Right lobe of liver (tissue), 6 donors: ENCODE measurements around the gene DKKL1. TPM values are rescaled to one million over a fixed set of nuclear protein-coding genes. Genes with fewer than 3 reads are reported as not detected.

Experiments used
- ATAC-seq, 4 donors: fragments of 200-7000 bp; cut with Tn5 transposase; one replicate each; pipeline ENCODE4 v1.9.1; 2020; ENCODE audit warnings: mild to moderate bottlenecking in 4 of 4, moderate library complexity in 4 of 4
- DNase-seq, 3 donors: peaks; one replicate each; pipeline ENCODE4 v3.0.0-alpha.2; 2020
- H3K27ac ChIP-seq, 3 donors: fragments of 200-600 bp; one replicate each; pipeline ENCODE4 v1.8.0; 2022
- H3K27me3 ChIP-seq, 2 donors: fragments of 200-600 bp; one replicate each; pipeline ENCODE4 v1.8.0; 2022
- H3K36me3 ChIP-seq, 4 donors: fragments of 200-600 bp; sonication (generic) in 1 of 4; one replicate each; pipeline versions ENCODE4 v1.5.1 to v1.8.0; 2017 to 2022; ENCODE audit warnings: control low read depth in 1 of 4
- H3K4me1 ChIP-seq, 4 donors: fragments of 200-600 bp; sonication (generic) in 1 of 4; one replicate each; pipeline versions ENCODE4 v1.5.1 to v1.8.0; 2017 to 2022; ENCODE audit warnings: control low read depth in 1 of 4
- H3K4me3 ChIP-seq, 3 donors: fragments of 200-600 bp; one replicate each; pipeline ENCODE4 v1.8.0; 2022
- H3K9me3 ChIP-seq, 4 donors: fragments of 200-600 bp; sonication (generic) in 1 of 4; one replicate each; pipeline versions ENCODE4 v1.5.1 to v1.8.0; 2017 to 2022; ENCODE audit warnings: control low read depth in 1 of 4
- POLR2A ChIP-seq: fragments of 450-650 bp; IDR thresholded peaks from one replicate; pipeline ENCODE4 v1.6.1; 2017; ENCODE audit warnings: antibody characterized with exemption, mild to moderate bottlenecking
- WGBS: methylation state at CpG from one replicate; pipeline ENCODE4 v1.1.6; 2018; ENCODE audit warnings: low coverage, low lambda C conversion rate; ENCODE audit not compliant: insufficient coverage; ENCODE audit errors: missing lambda C conversion rate; 5-methylcytosine and 5-hydroxymethylcytosine counted together
- intact Hi-C, 2 donors: fragments of 100-400 bp; cut with DNase I; formaldehyde crosslinking; loops; one replicate each; pipeline versions ENCODE4 v1.11.2 to v1.14.1; 2022
- total RNA-seq, 6 experiments: library from RNA; depleted of rRNA in 2 of 6; stranded (reverse); fragments of >200 nt in 2 of 6; fragmentation: NEBNext Ultra II Directional in 3 of 6; extraction: Animal tissue kit (Norgen Biotek cat#: 25700) in 3 of 6; gene quantifications; one replicate each; pipeline versions ENCODE4 v1.1.0 to v1.2.4, GENCODE V29; 2016 to 2023
- TF ChIP-seq, protein P1 (sequence below), 4 donors: fragments of 200-600 bp in 3 of 4; fragments of 450-650 bp in 1 of 4; IDR thresholded peaks; one replicate each; pipeline versions ENCODE4 v1.5.1 to v1.8.0; 2016 to 2022; ENCODE audit warnings: antibody characterized with exemption in 4 of 4, mild to moderate bottlenecking in 2 of 4
- donor health status: DM: no; HTN: yes; CAD: no.
- donor health status: DM: no; HTN: no; CAD: no.
- donor health status: DM: no; HTN: no; CAD: no.
- donor health status: DM: no; HTN: yes; CAD: no.
- donor health status: DM: no; HTN: yes; CAD: no.

Gene DKKL1
- total RNA-seq, 6 experiments from 2014 or later = not detected

GRCh38 chr19:49390131-49390928, 26.7 kb downstream of the DKKL1 start:
- no peak for ATAC-seq
- WGBS = 43% methylated on average over 7 of the region's 26 CpGs

GRCh38 chr19:49390929-49391359, 27.3 kb downstream of the DKKL1 start:
- Histone ChIP-seq H3K27me3 (peaks cover 0 to 5% of the 10 kb centered on the region in 2 donors), H3K9me3 (no peaks in the 10 kb centered on the region), H3K4me3 (no peak overlapping the region), H3K36me3 (no peaks in the 10 kb centered on the region), H3K4me1 (no peaks in the 10 kb centered on the region), H3K27ac (no peak overlapping the region)
- ATAC-seq (no peak), DNase-seq (no peak)
- intact Hi-C loops = no loop called here
- 39% methylated on average over 8 of the region's 9 CpGs for WGBS
- TF ChIP-seq POLR2A = no peak
- TF ChIP-seq, protein P1, sequence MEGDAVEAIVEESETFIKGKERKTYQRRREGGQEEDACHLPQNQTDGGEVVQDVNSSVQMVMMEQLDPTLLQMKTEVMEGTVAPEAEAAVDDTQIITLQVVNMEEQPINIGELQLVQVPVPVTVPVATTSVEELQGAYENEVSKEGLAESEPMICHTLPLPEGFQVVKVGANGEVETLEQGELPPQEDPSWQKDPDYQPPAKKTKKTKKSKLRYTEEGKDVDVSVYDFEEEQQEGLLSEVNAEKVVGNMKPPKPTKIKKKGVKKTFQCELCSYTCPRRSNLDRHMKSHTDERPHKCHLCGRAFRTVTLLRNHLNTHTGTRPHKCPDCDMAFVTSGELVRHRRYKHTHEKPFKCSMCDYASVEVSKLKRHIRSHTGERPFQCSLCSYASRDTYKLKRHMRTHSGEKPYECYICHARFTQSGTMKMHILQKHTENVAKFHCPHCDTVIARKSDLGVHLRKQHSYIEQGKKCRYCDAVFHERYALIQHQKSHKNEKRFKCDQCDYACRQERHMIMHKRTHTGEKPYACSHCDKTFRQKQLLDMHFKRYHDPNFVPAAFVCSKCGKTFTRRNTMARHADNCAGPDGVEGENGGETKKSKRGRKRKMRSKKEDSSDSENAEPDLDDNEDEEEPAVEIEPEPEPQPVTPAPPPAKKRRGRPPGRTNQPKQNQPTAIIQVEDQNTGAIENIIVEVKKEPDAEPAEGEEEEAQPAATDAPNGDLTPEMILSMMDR (IDR thresholded peaks at IDR 0.05) = no peak

More at GRCh38 chr19:49390131-49390928, 26.7 kb downstream of the DKKL1 start:
- H3K27ac ChIP-seq = no peak overlapping the region
- intact Hi-C loops = no loop called here
- no peaks in the 10 kb centered on the region for H3K36me3 ChIP-seq
- H3K4me3 ChIP-seq = no peak overlapping the region
- TF ChIP-seq, protein P1 (IDR thresholded peaks at IDR 0.05) = no peak
- no peak for TF ChIP-seq POLR2A
- H3K9me3 ChIP-seq = no peaks in the 10 kb centered on the region
- H3K27me3 ChIP-seq = peaks cover 0 to 5% of the 10 kb centered on the region in 2 donors
- no peak for DNase-seq
- H3K4me1 ChIP-seq = no peaks in the 10 kb centered on the region

- DNase-seq (peak; percentile 78 to 81 (median 79)), ATAC-seq (peak; percentile 86 to 92 (median 89))
- intact Hi-C loops = loop anchor here in 1 of 2 donors (2.0 kb wide), 1 partner anchor 51 kb away; no protein-coding TSS in a partner anchor
- Histone ChIP-seq H3K4me3 (no peak overlapping the region), H3K27me3 (peaks cover 0 to 5% of the 10 kb centered on the region in 2 donors), H3K36me3 (no peaks in the 10 kb centered on the region), H3K4me1 (no peaks in the 10 kb centered on the region), H3K27ac (no peak overlapping the region), H3K9me3 (no peaks in the 10 kb centered on the region)
- WGBS = 24% methylated on average over 10 of the region's 14 CpGs
- no peak for TF ChIP-seq POLR2A
- TF ChIP-seq, protein P1 (IDR thresholded peaks at IDR 0.05) = peak; percentile 79 to 83 (median 81)
Observed at GRCh38 chr19:49391581-49392399, 28.1 kb downstream of the DKKL1 start.

DNA sequence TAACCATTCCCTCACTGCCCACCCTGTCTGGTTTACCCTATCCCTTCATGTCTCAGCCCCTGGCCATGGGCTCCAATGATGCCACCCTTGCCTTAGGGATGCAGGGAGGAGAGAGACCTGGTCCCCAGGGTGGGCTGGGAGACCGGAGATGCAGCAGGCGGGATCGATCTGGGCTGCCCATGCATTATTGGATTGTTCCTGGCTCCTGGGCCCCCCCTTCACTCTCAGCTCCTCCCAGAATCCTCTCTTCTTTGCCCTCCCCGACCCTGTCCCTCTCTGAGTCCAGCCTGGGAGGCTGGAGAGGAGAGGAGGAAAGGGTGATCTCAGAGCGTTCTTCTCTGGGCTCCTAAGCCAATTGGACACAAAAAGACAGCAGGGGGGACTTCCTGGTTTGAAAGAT, 30.2 kb downstream of the DKKL1 start:
- 46% methylated on average over 2 of the region's 5 CpGs for WGBS
- Histone ChIP-seq H3K9me3 (no peaks in the 10 kb centered on the region), H3K27ac (no peak overlapping the region), H3K27me3 (peaks cover 0 to 5% of the 10 kb centered on the region in 2 donors), H3K4me1 (no peaks in the 10 kb centered on the region), H3K36me3 (no peaks in the 10 kb centered on the region), H3K4me3 (no peak overlapping the region)
- TF ChIP-seq, protein P1 (IDR thresholded peaks at IDR 0.05) = no peak
- TF ChIP-seq POLR2A = no peak
- intact Hi-C loops = loop anchor here in 1 of 2 donors (2.0 kb wide), 1 partner anchor 49 kb away; no protein-coding TSS in a partner anchor
- ATAC-seq (no peak), DNase-seq (no peak)
